HL-60 (cell line): ENCODE measurements around the gene TPRN.
A peak's percentile ranks its signal among the peaks of the same experiment; 100 is the strongest.

Experiments
- DNase-seq, 2 experiments: peaks; one replicate each; pipeline ENCODE4 v3.0.0-alpha.2; 2010 to 2020; ENCODE audit warnings: low read depth in 1 of 2, low spot score in 1 of 2
- H3K27ac ChIP-seq: fragments of 250-450 bp; sonication (Bioruptor Pico); replicated peaks from 2 replicates; pipeline ENCODE4 v1.5.1; 2020; ENCODE audit warnings: mild to moderate bottlenecking, moderate library complexity
- H3K27me3 ChIP-seq: fragments of 250-450 bp; sonication (Bioruptor Pico); 2 replicates; pipeline ENCODE4 v1.5.1; 2021; ENCODE audit warnings: mild to moderate bottlenecking, moderate library complexity; ENCODE audit not compliant: insufficient read depth, poor library complexity, severe bottlenecking
- H3K4me3 ChIP-seq: replicated peaks from 2 replicates; pipeline ENCODE4 v1.5.1; 2011; ENCODE audit warnings: mild to moderate bottlenecking, control low read depth, low read length; ENCODE audit not compliant: insufficient read depth
- GABPA ChIP-seq: IDR thresholded peaks from 2 replicates; pipeline ENCODE4 v1.6.1; 2012; ENCODE audit warnings: low read depth
- POLR2AphosphoS5 ChIP-seq: IDR thresholded peaks from 2 replicates; pipeline ENCODE4 v1.6.1; 2012; ENCODE audit warnings: low read depth
- SPI1 ChIP-seq: IDR thresholded peaks from 2 replicates; pipeline ENCODE4 v1.6.1; 2012; ENCODE audit warnings: low read depth, mild to moderate bottlenecking, borderline replicate concordance
- TF ChIP-seq, protein P1 (sequence below): IDR thresholded peaks from one replicate; pipeline ENCODE4 v1.5.1; 2011; ENCODE audit warnings: low read length, control low read depth, inconsistent platforms; ENCODE audit not compliant: insufficient read depth
- TF ChIP-seq, protein P2 (sequence below): IDR thresholded peaks from 2 replicates; pipeline ENCODE4 v1.6.1; 2012; ENCODE audit warnings: low read depth; ENCODE audit not compliant: insufficient replicate concordance

The TPRN gene

DNA sequence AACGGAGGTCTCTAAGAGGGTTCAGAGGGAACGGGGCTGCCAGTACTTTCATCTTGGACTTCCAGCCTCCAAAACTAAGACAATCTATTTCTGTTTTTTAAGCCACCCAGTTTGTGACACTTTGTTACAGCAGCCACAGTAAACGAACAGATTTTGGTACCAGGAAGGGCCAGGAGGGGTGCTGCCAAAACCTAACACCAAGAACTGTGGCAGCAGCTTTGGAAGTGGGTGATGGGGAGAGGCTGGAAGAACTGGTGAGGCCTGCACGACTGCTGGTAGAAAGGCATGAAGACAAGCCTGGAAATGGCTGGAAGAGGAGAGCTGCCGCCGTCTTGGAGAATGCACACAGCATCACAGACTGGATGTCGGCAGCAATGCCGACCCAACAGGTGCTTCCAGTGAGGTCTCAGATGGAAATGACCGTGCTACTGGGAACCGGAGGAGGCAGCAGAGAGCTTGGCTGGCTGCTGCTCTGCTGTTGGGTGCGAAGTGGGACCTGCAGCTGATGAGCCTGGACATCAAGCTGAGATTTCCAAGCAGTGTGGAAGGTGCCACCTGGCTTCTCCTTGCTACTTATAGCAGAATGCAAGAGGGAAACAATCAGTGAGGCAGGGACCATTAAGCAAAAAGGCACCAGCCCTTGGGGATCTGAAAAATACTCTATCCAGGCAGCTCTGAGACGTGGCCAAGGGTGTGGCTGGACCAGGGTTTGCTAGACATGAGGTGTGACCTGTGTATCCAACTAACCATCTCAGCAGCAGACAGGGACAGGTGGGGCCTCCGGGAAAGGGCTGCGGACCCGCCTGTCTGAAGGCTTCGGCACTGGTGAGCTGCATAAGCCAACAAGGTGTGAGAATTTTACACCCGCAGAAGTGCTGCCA, 24.0 kb downstream of the TPRN start:
- H3K4me3 ChIP-seq: no peak overlapping the region
- peak in 1 of 2 experiments; percentile 55 for DNase-seq
- no peak overlapping the region for H3K27ac ChIP-seq
- no peaks in the 10 kb centered on the region for H3K27me3 ChIP-seq
- no peak for TF ChIP-seq GABPA
- peak; percentile 25; the same call in 1 of the 2 replicates for TF ChIP-seq POLR2AphosphoS5
- TF ChIP-seq, protein P1, sequence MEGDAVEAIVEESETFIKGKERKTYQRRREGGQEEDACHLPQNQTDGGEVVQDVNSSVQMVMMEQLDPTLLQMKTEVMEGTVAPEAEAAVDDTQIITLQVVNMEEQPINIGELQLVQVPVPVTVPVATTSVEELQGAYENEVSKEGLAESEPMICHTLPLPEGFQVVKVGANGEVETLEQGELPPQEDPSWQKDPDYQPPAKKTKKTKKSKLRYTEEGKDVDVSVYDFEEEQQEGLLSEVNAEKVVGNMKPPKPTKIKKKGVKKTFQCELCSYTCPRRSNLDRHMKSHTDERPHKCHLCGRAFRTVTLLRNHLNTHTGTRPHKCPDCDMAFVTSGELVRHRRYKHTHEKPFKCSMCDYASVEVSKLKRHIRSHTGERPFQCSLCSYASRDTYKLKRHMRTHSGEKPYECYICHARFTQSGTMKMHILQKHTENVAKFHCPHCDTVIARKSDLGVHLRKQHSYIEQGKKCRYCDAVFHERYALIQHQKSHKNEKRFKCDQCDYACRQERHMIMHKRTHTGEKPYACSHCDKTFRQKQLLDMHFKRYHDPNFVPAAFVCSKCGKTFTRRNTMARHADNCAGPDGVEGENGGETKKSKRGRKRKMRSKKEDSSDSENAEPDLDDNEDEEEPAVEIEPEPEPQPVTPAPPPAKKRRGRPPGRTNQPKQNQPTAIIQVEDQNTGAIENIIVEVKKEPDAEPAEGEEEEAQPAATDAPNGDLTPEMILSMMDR: peak; percentile 71
- TF ChIP-seq SPI1: no peak

DNA sequence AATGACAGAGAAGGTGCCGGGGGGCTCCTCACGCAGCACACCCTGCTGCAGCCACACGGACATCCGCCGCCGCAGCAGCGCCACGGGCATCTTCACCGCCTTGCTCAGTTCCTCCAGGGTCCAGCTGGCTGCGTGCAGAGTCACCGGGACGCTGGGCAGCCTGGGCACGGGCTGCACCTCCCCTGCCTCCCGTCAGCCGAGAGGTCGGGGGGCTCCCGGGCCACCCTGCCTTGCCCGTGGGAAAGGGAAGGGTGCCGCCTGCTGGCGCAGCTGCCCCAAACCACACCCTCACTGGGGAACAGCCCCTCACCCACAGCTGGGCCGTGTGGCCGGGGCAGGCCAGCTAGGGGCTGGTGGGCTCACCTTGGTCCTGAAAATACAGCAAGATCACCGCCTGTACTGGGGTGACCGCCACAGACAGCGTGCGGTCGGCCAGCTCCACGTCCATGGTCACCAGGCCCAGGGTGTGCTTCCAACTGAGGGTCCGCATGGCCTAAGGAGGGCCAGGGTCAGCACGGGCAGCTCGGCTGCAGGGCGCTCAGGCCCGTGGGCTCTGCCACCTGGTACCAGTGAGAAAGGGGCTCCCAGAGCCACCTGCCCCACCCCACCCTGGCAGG, 25.1 kb downstream of the TPRN start:
- H3K27ac ChIP-seq: no peak overlapping the region
- no peak overlapping the region for H3K4me3 ChIP-seq
- DNase-seq: no peak
- TF ChIP-seq SPI1 (no peak), GABPA (no peak), POLR2AphosphoS5 (no peak)
- TF ChIP-seq, protein P2, sequence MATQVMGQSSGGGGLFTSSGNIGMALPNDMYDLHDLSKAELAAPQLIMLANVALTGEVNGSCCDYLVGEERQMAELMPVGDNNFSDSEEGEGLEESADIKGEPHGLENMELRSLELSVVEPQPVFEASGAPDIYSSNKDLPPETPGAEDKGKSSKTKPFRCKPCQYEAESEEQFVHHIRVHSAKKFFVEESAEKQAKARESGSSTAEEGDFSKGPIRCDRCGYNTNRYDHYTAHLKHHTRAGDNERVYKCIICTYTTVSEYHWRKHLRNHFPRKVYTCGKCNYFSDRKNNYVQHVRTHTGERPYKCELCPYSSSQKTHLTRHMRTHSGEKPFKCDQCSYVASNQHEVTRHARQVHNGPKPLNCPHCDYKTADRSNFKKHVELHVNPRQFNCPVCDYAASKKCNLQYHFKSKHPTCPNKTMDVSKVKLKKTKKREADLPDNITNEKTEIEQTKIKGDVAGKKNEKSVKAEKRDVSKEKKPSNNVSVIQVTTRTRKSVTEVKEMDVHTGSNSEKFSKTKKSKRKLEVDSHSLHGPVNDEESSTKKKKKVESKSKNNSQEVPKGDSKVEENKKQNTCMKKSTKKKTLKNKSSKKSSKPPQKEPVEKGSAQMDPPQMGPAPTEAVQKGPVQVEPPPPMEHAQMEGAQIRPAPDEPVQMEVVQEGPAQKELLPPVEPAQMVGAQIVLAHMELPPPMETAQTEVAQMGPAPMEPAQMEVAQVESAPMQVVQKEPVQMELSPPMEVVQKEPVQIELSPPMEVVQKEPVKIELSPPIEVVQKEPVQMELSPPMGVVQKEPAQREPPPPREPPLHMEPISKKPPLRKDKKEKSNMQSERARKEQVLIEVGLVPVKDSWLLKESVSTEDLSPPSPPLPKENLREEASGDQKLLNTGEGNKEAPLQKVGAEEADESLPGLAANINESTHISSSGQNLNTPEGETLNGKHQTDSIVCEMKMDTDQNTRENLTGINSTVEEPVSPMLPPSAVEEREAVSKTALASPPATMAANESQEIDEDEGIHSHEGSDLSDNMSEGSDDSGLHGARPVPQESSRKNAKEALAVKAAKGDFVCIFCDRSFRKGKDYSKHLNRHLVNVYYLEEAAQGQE: no peak
- TF ChIP-seq, protein P1: no peak
- H3K27me3 ChIP-seq: no peaks in the 10 kb centered on the region

DNA sequence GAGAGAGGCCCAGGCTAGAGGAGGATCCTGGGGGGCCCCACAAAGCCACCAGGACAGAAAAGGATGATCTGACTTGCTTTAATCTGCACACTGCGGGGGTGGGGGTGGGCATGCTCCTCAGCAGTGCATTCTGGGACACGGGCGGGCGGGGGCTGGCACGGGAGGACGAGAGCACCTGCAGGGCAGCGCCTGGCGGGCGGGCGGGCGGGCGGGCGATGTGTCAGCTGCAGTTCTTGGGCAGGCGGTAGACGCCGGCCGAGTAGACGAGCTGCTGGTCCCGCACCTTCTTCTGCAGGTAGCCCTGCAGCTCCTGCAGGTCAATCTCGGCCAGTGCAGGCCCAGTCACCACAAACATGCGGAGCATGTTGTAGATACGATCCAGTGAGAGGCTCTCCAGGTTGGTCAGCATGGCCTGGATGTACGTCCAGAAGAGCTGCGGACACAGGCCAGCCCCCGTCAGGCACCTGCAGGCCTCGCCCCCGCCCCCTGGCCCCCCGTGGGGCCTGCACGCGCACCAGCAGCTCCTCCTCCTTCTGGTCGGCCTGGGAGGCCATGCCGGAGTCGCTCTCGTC, 25.7 kb downstream of the TPRN start:
- H3K27me3 ChIP-seq: no peaks in the 10 kb centered on the region
- no peak overlapping the region for H3K27ac ChIP-seq
- no peak overlapping the region for H3K4me3 ChIP-seq
- no peak for DNase-seq
- TF ChIP-seq POLR2AphosphoS5 (no peak), GABPA (no peak), SPI1 (no peak)
- TF ChIP-seq, protein P2: no peak
- TF ChIP-seq, protein P1: no peak
